ENCODE results near the gene CARS1.
A peak's percentile ranks its signal among the peaks of the same experiment; 100 is the strongest.

The CARS1 gene

GRCh38 chr11:3022300-3022967 is 34.8 kb downstream of the CARS1 start:
- Histone ChIP-seq H3K4me2 (peak overlapping the region; percentile 78), H3K27me3 (no peaks in the 10 kb centered on the region), H3K4me1 (peaks cover 21% of the 10 kb centered on the region), H3K27ac (peak overlapping the region; percentile 52; the same call in 1 of the 2 replicates), H3K9me3 (no peaks in the 10 kb centered on the region), H4K20me1 (peaks cover 28% of the 10 kb centered on the region; the same call in 1 of the 2 replicates), H3K4me3 (no peak overlapping the region), H3K36me3 (peaks cover 68% of the 10 kb centered on the region), H3K9ac (no peak overlapping the region)
- peak; percentile 90 for TF ChIP-seq Cebpa-rat (IDR thresholded peaks at IDR 0.05)

- Histone ChIP-seq H3K4me3 (no peak overlapping the region), H3K36me3 (peaks cover 68% of the 10 kb centered on the region), H3K27me3 (no peaks in the 10 kb centered on the region), H3K9me3 (no peaks in the 10 kb centered on the region), H4K20me1 (peaks cover 28% of the 10 kb centered on the region; the same call in 1 of the 2 replicates), H3K9ac (no peak overlapping the region), H3K27ac (no peak overlapping the region), H3K4me2 (no peak overlapping the region), H3K4me1 (peaks cover 21% of the 10 kb centered on the region)
- TF ChIP-seq Cebpa-rat (IDR thresholded peaks at IDR 0.05) = no peak
Measured at GRCh38 chr11:3021125-3021524, 36.1 kb downstream of the CARS1 start.

- Histone ChIP-seq H4K20me1 (peaks cover 28% of the 10 kb centered on the region; the same call in 1 of the 2 replicates), H3K36me3 (peaks cover 68% of the 10 kb centered on the region), H3K27ac (no peak overlapping the region), H3K4me1 (peaks cover 28% of the 10 kb centered on the region), H3K4me3 (no peak overlapping the region), H3K27me3 (no peaks in the 10 kb centered on the region), H3K9me3 (no peaks in the 10 kb centered on the region), H3K9ac (no peak overlapping the region), H3K4me2 (no peak overlapping the region)
- TF ChIP-seq Cebpa-rat (IDR thresholded peaks at IDR 0.05) = no peak
Measured at GRCh38 chr11:3020011-3020410, 37.2 kb downstream of the CARS1 start.

- Histone ChIP-seq H3K27ac (no peak overlapping the region), H3K9me3 (no peaks in the 10 kb centered on the region), H3K4me1 (peaks cover 41% of the 10 kb centered on the region), H3K36me3 (peaks cover 73% of the 10 kb centered on the region), H3K9ac (no peak overlapping the region), H3K27me3 (no peaks in the 10 kb centered on the region), H3K4me3 (no peak overlapping the region), H4K20me1 (peaks cover 34% of the 10 kb centered on the region; the same call in 1 of the 2 replicates), H3K4me2 (no peak overlapping the region)
- no peak for TF ChIP-seq Cebpa-rat (IDR thresholded peaks at IDR 0.05)
Measured at GRCh38 chr11:3018596-3018995, 38.6 kb downstream of the CARS1 start.

- H3K4me3 ChIP-seq = no peak overlapping the region
- H3K9me3 ChIP-seq = no peaks in the 10 kb centered on the region
- TF ChIP-seq Cebpa-rat (IDR thresholded peaks at IDR 0.05) = no peak
- H3K9ac ChIP-seq = no peak overlapping the region
- H3K27me3 ChIP-seq = no peaks in the 10 kb centered on the region
- H3K36me3 ChIP-seq = peaks cover 90% of the 10 kb centered on the region
- H4K20me1 ChIP-seq = peaks cover 28% of the 10 kb centered on the region; the same call in 1 of the 2 replicates
- no peak overlapping the region for H3K4me2 ChIP-seq
- H3K4me1 ChIP-seq = peaks cover 24% of the 10 kb centered on the region
- no peak overlapping the region for H3K27ac ChIP-seq
Measured at GRCh38 chr11:3016861-3017260, 40.4 kb downstream of the CARS1 start.

GRCh38 chr11:3015796-3016195 is 41.4 kb downstream of the CARS1 start:
- Histone ChIP-seq H3K4me3 (no peak overlapping the region), H3K4me2 (no peak overlapping the region), H3K36me3 (peaks cover 100% of the 10 kb centered on the region), H3K27me3 (no peaks in the 10 kb centered on the region), H3K4me1 (peaks cover 21% of the 10 kb centered on the region), H4K20me1 (peaks cover 17% of the 10 kb centered on the region; the same call in 1 of the 2 replicates), H3K27ac (no peak overlapping the region), H3K9ac (no peak overlapping the region), H3K9me3 (no peaks in the 10 kb centered on the region)
- no peak for TF ChIP-seq Cebpa-rat (IDR thresholded peaks at IDR 0.05)

- no peak for TF ChIP-seq Cebpa-rat (IDR thresholded peaks at IDR 0.05)
- no peaks in the 10 kb centered on the region for H3K9me3 ChIP-seq
- no peak overlapping the region for H3K4me3 ChIP-seq
- peaks cover 21% of the 10 kb centered on the region for H3K4me1 ChIP-seq
- H4K20me1 ChIP-seq = peaks cover 9% of the 10 kb centered on the region; the same call in 1 of the 2 replicates
- no peak overlapping the region for H3K27ac ChIP-seq
- H3K4me2 ChIP-seq = peak overlapping the region; percentile 34
- H3K36me3 ChIP-seq = peaks cover 100% of the 10 kb centered on the region
- H3K9ac ChIP-seq = no peak overlapping the region
- no peaks in the 10 kb centered on the region for H3K27me3 ChIP-seq
Measured at GRCh38 chr11:3014943-3015342, 42.3 kb downstream of the CARS1 start.

GRCh38 chr11:3014057-3014938 is 42.9 kb downstream of the CARS1 start:
- TF ChIP-seq Cebpa-rat (IDR thresholded peaks at IDR 0.05) = no peak
- H3K4me1 ChIP-seq = peaks cover 21% of the 10 kb centered on the region
- no peak overlapping the region for H3K4me3 ChIP-seq
- H3K9ac ChIP-seq = no peak overlapping the region
- H3K9me3 ChIP-seq = no peaks in the 10 kb centered on the region
- H3K36me3 ChIP-seq = peaks cover 100% of the 10 kb centered on the region
- no peaks in the 10 kb centered on the region for H3K27me3 ChIP-seq
- H4K20me1 ChIP-seq = 0 out of 2 replicates have a peak, but pooled peaks cover 6% of the 10 kb centered on the region
- no peak overlapping the region for H3K27ac ChIP-seq
- H3K4me2 ChIP-seq = peak overlapping the region; percentile 34

GRCh38 chr11:3011891-3012885 is 45.0 kb downstream of the CARS1 start:
- Histone ChIP-seq H3K9me3 (no peaks in the 10 kb centered on the region), H4K20me1 (peaks cover 14% of the 10 kb centered on the region; the same call in 1 of the 2 replicates), H3K4me1 (peaks cover 27% of the 10 kb centered on the region), H3K36me3 (peaks cover 98% of the 10 kb centered on the region), H3K27ac (no peak overlapping the region), H3K27me3 (no peaks in the 10 kb centered on the region), H3K4me2 (no peak overlapping the region), H3K4me3 (no peak overlapping the region), H3K9ac (no peak overlapping the region)
- no peak for TF ChIP-seq Cebpa-rat (IDR thresholded peaks at IDR 0.05)

All from BLaER1 (cell line).